ENCODE measurements around the gene GIPR.

DNA sequence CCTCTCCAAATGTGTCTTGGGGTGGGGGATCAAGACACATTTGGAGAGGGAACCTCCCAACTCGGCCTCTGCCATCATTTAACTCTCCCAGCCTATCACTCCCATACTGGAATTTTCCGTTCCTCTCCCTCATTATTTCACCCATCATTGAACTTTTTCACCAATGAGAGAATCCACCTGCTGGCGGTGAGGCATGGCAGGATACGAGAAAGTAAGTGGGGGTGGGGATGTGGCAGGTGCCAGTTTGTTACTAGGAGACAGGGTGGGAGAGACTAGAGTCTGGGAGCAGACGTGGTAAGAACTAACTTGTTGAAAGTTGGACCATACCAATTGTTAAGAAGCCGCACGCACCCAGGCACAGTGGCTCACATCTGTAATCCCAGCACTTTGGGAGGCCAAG is 6.9 kb downstream of the GIPR start:
- TF ChIP-seq TAF1 (IDR thresholded peaks at IDR 0.05; ENCODE audit: borderline replicate concordance, insufficient read depth, low read length) (no peak), POLR2AphosphoS5 (IDR thresholded peaks at IDR 0.05; ENCODE audit: low read depth, low read length) (no peak)
- TF ChIP-seq, protein P1, sequence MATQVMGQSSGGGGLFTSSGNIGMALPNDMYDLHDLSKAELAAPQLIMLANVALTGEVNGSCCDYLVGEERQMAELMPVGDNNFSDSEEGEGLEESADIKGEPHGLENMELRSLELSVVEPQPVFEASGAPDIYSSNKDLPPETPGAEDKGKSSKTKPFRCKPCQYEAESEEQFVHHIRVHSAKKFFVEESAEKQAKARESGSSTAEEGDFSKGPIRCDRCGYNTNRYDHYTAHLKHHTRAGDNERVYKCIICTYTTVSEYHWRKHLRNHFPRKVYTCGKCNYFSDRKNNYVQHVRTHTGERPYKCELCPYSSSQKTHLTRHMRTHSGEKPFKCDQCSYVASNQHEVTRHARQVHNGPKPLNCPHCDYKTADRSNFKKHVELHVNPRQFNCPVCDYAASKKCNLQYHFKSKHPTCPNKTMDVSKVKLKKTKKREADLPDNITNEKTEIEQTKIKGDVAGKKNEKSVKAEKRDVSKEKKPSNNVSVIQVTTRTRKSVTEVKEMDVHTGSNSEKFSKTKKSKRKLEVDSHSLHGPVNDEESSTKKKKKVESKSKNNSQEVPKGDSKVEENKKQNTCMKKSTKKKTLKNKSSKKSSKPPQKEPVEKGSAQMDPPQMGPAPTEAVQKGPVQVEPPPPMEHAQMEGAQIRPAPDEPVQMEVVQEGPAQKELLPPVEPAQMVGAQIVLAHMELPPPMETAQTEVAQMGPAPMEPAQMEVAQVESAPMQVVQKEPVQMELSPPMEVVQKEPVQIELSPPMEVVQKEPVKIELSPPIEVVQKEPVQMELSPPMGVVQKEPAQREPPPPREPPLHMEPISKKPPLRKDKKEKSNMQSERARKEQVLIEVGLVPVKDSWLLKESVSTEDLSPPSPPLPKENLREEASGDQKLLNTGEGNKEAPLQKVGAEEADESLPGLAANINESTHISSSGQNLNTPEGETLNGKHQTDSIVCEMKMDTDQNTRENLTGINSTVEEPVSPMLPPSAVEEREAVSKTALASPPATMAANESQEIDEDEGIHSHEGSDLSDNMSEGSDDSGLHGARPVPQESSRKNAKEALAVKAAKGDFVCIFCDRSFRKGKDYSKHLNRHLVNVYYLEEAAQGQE (IDR thresholded peaks at IDR 0.05; ENCODE audit: insufficient read depth in 1 of 2, low read depth in 2 of 2, low read length in 2 of 2) = no peak

All from PFSK-1 (cell line).